ENCODE results near the gene PSMB7.

PSMB7 gene

DNA sequence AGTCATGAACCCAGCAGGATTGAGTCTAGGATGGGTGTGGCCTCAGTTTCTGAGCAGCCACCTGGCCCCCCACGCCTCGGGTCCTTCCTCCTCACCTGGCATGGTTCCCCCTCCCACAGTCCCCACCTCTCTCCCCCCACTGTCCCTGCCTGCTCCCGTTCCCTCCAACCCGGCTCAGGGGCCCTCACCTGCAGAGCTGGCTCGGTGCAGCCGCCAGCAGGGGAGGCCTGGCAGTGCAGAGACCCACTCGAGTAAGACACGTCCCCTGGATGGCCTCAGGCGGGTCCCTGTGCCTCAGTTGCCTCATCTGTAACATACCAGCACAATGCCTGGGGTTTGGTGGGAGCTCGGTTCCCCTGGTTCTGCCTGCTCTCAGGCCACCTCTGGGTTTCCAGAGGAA lies 91.3 kb downstream of the PSMB7 start:
- TF ChIP-seq MAX (IDR thresholded peaks at IDR 0.05): no peak
- TF ChIP-seq FOXM1 (IDR thresholded peaks at IDR 0.05; ENCODE audit: borderline replicate concordance, low read depth): no peak

GRCh38 chr9:124322618-124323432 lies 92.4 kb downstream of the PSMB7 start:
- TF ChIP-seq, protein P1, sequence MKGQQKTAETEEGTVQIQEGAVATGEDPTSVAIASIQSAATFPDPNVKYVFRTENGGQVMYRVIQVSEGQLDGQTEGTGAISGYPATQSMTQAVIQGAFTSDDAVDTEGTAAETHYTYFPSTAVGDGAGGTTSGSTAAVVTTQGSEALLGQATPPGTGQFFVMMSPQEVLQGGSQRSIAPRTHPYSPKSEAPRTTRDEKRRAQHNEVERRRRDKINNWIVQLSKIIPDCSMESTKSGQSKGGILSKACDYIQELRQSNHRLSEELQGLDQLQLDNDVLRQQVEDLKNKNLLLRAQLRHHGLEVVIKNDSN (IDR thresholded peaks at IDR 0.05): no peak
- TF ChIP-seq TCF12 (IDR thresholded peaks at IDR 0.05; ENCODE audit: low read depth): no peak
- TF ChIP-seq MAX (IDR thresholded peaks at IDR 0.05): no peak
- TF ChIP-seq TAF1 (IDR thresholded peaks at IDR 0.05; ENCODE audit: low read depth): no peak
- no peak for TF ChIP-seq YY1 (IDR thresholded peaks at IDR 0.05; ENCODE audit: low read depth)

DNA sequence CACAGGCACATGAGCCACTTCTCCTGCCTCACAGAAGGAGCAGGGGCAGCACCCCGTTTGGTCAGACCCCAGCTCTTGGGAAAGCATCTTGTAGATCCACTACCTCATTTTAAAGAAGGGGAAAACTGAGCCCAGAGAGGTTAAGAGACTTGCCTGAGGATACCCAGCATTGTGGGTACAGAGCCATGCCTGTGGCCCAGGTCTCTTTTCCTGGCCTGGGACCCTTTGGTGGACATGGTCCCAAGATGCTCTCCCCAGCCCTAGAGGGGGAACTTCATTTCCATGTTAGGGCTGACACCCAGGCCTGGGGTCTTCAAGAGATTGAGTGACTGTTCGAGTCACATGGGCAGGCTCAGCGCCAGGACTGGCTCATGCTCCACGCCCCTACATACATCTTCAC lies 93.3 kb downstream of the PSMB7 start:
- TF ChIP-seq EGR1 (IDR thresholded peaks at IDR 0.05): no peak
- TF ChIP-seq CREB1 (IDR thresholded peaks at IDR 0.05; ENCODE audit: low read depth): no peak

- TF ChIP-seq CREB1 (IDR thresholded peaks at IDR 0.05; ENCODE audit: low read depth) (no peak), ZBTB7A (IDR thresholded peaks at IDR 0.05; ENCODE audit: low read depth) (no peak), EP300 (IDR thresholded peaks at IDR 0.05; ENCODE audit: borderline replicate concordance) (no peak), RAD21 (IDR thresholded peaks at IDR 0.05; ENCODE audit: low read depth) (no peak), YY1 (IDR thresholded peaks at IDR 0.05; ENCODE audit: low read depth) (no peak), EGR1 (IDR thresholded peaks at IDR 0.05) (no peak), MAX (IDR thresholded peaks at IDR 0.05) (no peak), FOXM1 (IDR thresholded peaks at IDR 0.05; ENCODE audit: borderline replicate concordance, low read depth) (no peak), TAF1 (IDR thresholded peaks at IDR 0.05; ENCODE audit: low read depth) (no peak), TEAD4 (IDR thresholded peaks at IDR 0.05) (no peak), NFIC (IDR thresholded peaks at IDR 0.05) (no peak)
- TF ChIP-seq, protein P2, sequence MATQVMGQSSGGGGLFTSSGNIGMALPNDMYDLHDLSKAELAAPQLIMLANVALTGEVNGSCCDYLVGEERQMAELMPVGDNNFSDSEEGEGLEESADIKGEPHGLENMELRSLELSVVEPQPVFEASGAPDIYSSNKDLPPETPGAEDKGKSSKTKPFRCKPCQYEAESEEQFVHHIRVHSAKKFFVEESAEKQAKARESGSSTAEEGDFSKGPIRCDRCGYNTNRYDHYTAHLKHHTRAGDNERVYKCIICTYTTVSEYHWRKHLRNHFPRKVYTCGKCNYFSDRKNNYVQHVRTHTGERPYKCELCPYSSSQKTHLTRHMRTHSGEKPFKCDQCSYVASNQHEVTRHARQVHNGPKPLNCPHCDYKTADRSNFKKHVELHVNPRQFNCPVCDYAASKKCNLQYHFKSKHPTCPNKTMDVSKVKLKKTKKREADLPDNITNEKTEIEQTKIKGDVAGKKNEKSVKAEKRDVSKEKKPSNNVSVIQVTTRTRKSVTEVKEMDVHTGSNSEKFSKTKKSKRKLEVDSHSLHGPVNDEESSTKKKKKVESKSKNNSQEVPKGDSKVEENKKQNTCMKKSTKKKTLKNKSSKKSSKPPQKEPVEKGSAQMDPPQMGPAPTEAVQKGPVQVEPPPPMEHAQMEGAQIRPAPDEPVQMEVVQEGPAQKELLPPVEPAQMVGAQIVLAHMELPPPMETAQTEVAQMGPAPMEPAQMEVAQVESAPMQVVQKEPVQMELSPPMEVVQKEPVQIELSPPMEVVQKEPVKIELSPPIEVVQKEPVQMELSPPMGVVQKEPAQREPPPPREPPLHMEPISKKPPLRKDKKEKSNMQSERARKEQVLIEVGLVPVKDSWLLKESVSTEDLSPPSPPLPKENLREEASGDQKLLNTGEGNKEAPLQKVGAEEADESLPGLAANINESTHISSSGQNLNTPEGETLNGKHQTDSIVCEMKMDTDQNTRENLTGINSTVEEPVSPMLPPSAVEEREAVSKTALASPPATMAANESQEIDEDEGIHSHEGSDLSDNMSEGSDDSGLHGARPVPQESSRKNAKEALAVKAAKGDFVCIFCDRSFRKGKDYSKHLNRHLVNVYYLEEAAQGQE (IDR thresholded peaks at IDR 0.05; ENCODE audit: low read depth): no peak
- TF ChIP-seq, protein P1 (IDR thresholded peaks at IDR 0.05): no peak
Observed at GRCh38 chr9:124321416-124321815, 93.8 kb downstream of the PSMB7 start.

DNA sequence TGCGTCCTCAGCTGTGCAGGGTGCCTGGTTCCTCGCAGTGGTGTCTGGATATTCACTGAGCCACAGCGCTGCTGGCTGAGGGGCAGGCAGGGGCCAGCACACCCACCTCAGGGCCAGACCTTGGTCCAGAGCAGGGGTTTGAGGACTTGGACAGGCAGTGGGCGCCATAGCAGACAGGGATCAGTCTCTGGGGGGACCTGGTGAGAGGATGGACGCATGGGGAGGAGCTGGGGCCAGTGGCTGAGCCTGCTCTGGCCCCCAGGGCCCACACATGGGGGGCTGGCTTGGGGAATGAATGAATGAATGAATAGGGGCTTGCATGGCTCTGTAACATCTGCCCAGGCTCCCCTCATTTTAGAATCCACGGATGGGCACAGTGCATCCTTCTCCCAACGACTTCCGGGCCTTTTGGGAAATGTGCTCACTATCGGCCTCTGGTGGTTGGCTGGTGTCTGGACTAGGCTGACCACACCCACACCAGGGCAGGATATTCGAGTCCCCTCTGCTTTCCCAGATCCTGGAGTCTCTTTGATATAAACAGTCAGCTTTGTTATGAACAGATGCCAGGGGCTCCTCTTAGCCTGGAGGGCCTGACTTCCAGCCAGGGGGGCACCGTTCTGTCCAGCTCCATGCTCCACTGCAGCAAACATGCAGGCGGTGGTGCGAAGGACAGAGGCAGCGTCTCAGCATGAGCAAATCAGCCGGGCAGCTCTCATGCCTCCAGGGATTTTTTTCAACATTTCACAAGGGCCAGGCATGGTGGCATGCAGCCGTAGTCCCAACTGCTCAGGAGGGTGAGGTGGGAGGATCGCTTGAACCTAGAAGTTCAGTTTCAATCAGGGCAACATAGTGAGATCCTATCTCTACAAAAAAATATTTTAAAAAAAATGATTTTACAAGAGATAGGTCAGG lies 94.9 kb downstream of the PSMB7 start:
- no peak for TF ChIP-seq TAF1 (IDR thresholded peaks at IDR 0.05; ENCODE audit: low read depth)
- no peak for TF ChIP-seq YY1 (IDR thresholded peaks at IDR 0.05; ENCODE audit: low read depth)
- no peak for TF ChIP-seq ZBTB7A (IDR thresholded peaks at IDR 0.05; ENCODE audit: low read depth)
- TF ChIP-seq RAD21 (IDR thresholded peaks at IDR 0.05; ENCODE audit: low read depth): peak; percentile 75

DNA sequence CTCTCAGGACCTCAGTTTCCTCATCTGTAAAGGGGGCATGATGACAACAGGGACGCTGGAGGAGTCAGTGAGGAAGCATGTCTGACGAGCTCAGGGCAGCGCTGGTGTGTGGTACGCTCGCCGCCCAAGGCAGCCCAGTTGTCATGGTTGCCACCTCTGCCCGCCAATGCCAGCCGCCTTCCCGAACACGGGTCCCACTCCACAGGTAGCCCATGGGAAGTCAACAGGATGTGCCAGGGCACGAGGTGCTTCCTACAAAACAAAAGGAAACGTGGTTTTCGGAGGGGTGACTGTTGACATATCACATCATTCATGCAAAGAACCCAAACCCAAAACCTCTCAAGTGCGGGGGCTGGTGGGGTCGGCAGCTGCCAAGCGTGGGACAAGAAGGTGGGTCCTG lies 99.4 kb downstream of the PSMB7 start:
- TF ChIP-seq EP300 (IDR thresholded peaks at IDR 0.05; ENCODE audit: borderline replicate concordance) (no peak), TAF1 (IDR thresholded peaks at IDR 0.05; ENCODE audit: low read depth) (no peak), CREB1 (IDR thresholded peaks at IDR 0.05; ENCODE audit: low read depth) (no peak)

DNA sequence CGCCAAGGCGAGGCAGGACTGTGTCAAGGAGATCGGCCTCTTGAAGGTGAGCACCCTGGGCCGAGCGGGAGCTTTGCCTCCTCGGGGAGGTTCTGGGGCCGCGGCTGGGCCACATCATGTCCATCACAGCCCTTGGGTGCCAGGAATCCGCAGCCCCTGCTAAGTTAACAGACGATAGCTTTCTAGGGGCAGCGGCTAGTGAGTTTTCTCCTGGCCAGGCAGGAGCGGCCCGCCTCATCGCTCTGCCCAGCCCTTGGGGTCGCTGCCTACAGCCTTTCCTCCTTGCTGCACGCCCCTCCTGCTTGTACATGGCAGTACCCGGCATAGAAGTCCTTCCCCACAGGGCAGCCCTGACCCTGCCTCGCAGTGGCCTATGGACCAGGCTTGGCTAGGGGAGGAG lies 101.3 kb downstream of the PSMB7 start:
- TF ChIP-seq TAF1 (IDR thresholded peaks at IDR 0.05; ENCODE audit: low read depth) (no peak), TEAD4 (IDR thresholded peaks at IDR 0.05) (no peak), CEBPB (IDR thresholded peaks at IDR 0.05) (no peak), ZBTB7A (IDR thresholded peaks at IDR 0.05; ENCODE audit: low read depth) (no peak), FOXM1 (IDR thresholded peaks at IDR 0.05; ENCODE audit: borderline replicate concordance, low read depth) (no peak), MAX (IDR thresholded peaks at IDR 0.05) (no peak), TCF12 (IDR thresholded peaks at IDR 0.05; ENCODE audit: low read depth) (no peak), EP300 (IDR thresholded peaks at IDR 0.05; ENCODE audit: borderline replicate concordance) (no peak), YY1 (IDR thresholded peaks at IDR 0.05; ENCODE audit: low read depth) (no peak)
